ENCODE measurements around the gene DDX54. TPM values are rescaled to one million over a fixed set of nuclear protein-coding genes. Genes with fewer than 3 reads are reported as not detected.
A peak's percentile ranks its signal among the peaks of the same experiment; 100 is the strongest.

Gene DDX54
- total and polyA plus RNA-seq, 12 donors, result 27.9 to 109 (median 70.0) TPM

- peak in 1 of 7 donors; percentile 58 for DNase-seq
Measured at GRCh38 chr12:113204804-113205203, 19.5 kb upstream of the DDX54 start.

GRCh38 chr12:113203852-113204760, 18.8 kb upstream of the DDX54 start:
- DNase-seq, result peak in 5 of 7 donors; percentile 56 to 82 (median 71)
- Histone ChIP-seq H3K36me3 (replicated peaks in 1 of 2) (no peaks in the 10 kb centered on the region), H3K27ac (peak overlapping the region; percentile 20 to 78 (median 58)), H3K4me3 (no peak overlapping the region), H3K27me3 (no peaks in the 10 kb centered on the region), H3K9me3 (replicated peaks in 1 of 3) (no peaks in the 10 kb centered on the region), H3K4me1 (replicated peaks in 1 of 2) (peaks cover 22 to 26% of the 10 kb centered on the region in 2 donors)
- intact Hi-C loops (cut with DNase I), result loop anchor here in 1 of 2 donors (10.0 kb wide), 1 partner anchor 91 kb away; no protein-coding TSS in a partner anchor
- WGBS, 4 donors, result 58 to 81% (median 62%) methylated on average over 8 of the region's 8 CpGs
- TF ChIP-seq POLR2A (IDR thresholded peaks at IDR 0.05), result no peak
- TF ChIP-seq CTCF (IDR thresholded peaks at IDR 0.05), result no peak

More at GRCh38 chr12:113204804-113205203, 19.5 kb upstream of the DDX54 start:
- H3K27ac ChIP-seq, result peak overlapping the region in 4 of 5 donors; percentile 20 to 78 (median 60)
- H3K4me3 ChIP-seq, result no peak overlapping the region
- no peaks in the 10 kb centered on the region for H3K9me3 ChIP-seq (replicated peaks in 1 of 3)
- H3K27me3 ChIP-seq, result no peaks in the 10 kb centered on the region
- H3K36me3 ChIP-seq (replicated peaks in 1 of 2), result no peaks in the 10 kb centered on the region
- peaks cover 22 to 30% of the 10 kb centered on the region in 2 donors for H3K4me1 ChIP-seq (replicated peaks in 1 of 2)
- intact Hi-C loops (cut with DNase I), result loop anchor here in 1 of 2 donors (10.0 kb wide), 1 partner anchor 90 kb away; no protein-coding TSS in a partner anchor
- TF ChIP-seq CTCF (IDR thresholded peaks at IDR 0.05), result no peak
- 27 to 43% (median 39%) methylated on average over 3 of the region's 3 CpGs for WGBS, 4 donors

GRCh38 chr12:113202300-113203075, 17.2 kb upstream of the DDX54 start:
- intact Hi-C loops (cut with DNase I), result loop anchor here in 1 of 2 donors (10.0 kb wide), 1 partner anchor 92 kb away; no protein-coding TSS in a partner anchor

More at GRCh38 chr12:113202300-113203075, 17.2 kb upstream of the DDX54 start:
- Histone ChIP-seq H3K4me1 (replicated peaks in 1 of 2) (peaks cover 19 to 22% of the 10 kb centered on the region in 2 donors), H3K4me3 (no peak overlapping the region), H3K9me3 (replicated peaks in 1 of 3) (no peaks in the 10 kb centered on the region), H3K36me3 (replicated peaks in 1 of 2) (no peaks in the 10 kb centered on the region), H3K27me3 (no peaks in the 10 kb centered on the region), H3K27ac (no peak overlapping the region)
- WGBS, 4 donors, result 78 to 97% (median 83%) methylated on average over 4 of the region's 4 CpGs
- no peak for TF ChIP-seq CTCF (IDR thresholded peaks at IDR 0.05)
- TF ChIP-seq POLR2A (IDR thresholded peaks at IDR 0.05), result no peak
- no peak for DNase-seq

Data from adrenal gland (tissue), 12 donors.